WTC11 (cell line): Measurements from ENCODE around the gene TMEM38A.

ENCODE experiments used
- FOXP1 ChIP-seq: sonication (generic); formaldehyde crosslinking; IDR thresholded peaks from 2 replicates; pipeline ENCODE4 v1.8.0; 2022; ENCODE audit warnings: missing genetic modification reagents, mild to moderate bottlenecking, moderate library complexity, borderline replicate concordance
- JUN ChIP-seq: sonication (generic); formaldehyde crosslinking; IDR thresholded peaks from 2 replicates; pipeline ENCODE4 v1.8.0; 2023; ENCODE audit warnings: mild to moderate bottlenecking, missing genetic modification reagents
- NR1H2 ChIP-seq: sonication (generic); formaldehyde crosslinking; IDR thresholded peaks from 2 replicates; pipeline ENCODE4 v1.9.0; 2021; ENCODE audit warnings: mild to moderate bottlenecking, moderate library complexity, missing genetic modification reagents
- TEAD4 ChIP-seq: sonication (generic); formaldehyde crosslinking; IDR thresholded peaks from 2 replicates; pipeline ENCODE4 v1.8.0; 2022; ENCODE audit warnings: mild to moderate bottlenecking, missing genetic modification reagents
- TF ChIP-seq, protein P1 (sequence below): fragments of 200-600 bp; IDR thresholded peaks from 2 replicates; pipeline ENCODE4 v1.8.0; 2022; ENCODE audit warnings: antibody characterized with exemption
- TF ChIP-seq, protein P2 (sequence below): sonication (generic); formaldehyde crosslinking; IDR thresholded peaks from 2 replicates; pipeline ENCODE4 v1.8.0; 2023; ENCODE audit warnings: missing genetic modification reagents
- TF ChIP-seq, protein P3 (sequence below): sonication (generic); formaldehyde crosslinking; IDR thresholded peaks from 2 replicates; pipeline ENCODE4 v1.8.1; 2022; ENCODE audit warnings: mild to moderate bottlenecking, missing genetic modification reagents, moderate library complexity, borderline replicate concordance
- TF ChIP-seq, protein P4 (sequence below): sonication (generic); formaldehyde crosslinking; IDR thresholded peaks from 2 replicates; pipeline ENCODE4 v1.8.1; 2023; ENCODE audit warnings: mild to moderate bottlenecking, missing genetic modification reagents

DNA sequence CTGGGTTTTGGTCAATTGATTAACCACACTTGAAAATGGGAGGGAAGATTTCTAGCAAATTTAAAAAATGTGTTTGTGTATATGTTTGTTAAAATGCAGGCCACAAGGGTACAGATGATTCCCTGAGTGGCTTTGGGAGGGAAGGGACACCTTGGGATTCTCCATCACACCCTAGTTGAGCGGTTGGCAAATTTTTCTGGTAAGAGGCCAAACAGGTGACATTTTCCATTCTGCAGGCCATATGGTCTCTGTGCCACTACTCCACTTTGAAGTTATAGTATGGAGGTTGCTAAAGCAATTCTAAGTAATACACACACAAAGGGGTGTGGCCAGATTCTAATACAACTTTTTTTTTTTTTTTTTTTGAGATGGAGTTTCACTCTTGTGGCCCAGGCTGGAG is 20.0 kb upstream of the TMEM38A start:
- TF ChIP-seq FOXP1 (CRISPR knock-in tag) (no peak), JUN (CRISPR knock-in tag) (no peak), TEAD4 (CRISPR knock-in tag) (no peak), NR1H2 (CRISPR knock-in tag) (no peak)
- TF ChIP-seq, protein P1, sequence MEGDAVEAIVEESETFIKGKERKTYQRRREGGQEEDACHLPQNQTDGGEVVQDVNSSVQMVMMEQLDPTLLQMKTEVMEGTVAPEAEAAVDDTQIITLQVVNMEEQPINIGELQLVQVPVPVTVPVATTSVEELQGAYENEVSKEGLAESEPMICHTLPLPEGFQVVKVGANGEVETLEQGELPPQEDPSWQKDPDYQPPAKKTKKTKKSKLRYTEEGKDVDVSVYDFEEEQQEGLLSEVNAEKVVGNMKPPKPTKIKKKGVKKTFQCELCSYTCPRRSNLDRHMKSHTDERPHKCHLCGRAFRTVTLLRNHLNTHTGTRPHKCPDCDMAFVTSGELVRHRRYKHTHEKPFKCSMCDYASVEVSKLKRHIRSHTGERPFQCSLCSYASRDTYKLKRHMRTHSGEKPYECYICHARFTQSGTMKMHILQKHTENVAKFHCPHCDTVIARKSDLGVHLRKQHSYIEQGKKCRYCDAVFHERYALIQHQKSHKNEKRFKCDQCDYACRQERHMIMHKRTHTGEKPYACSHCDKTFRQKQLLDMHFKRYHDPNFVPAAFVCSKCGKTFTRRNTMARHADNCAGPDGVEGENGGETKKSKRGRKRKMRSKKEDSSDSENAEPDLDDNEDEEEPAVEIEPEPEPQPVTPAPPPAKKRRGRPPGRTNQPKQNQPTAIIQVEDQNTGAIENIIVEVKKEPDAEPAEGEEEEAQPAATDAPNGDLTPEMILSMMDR, result no peak
- TF ChIP-seq, protein P2, sequence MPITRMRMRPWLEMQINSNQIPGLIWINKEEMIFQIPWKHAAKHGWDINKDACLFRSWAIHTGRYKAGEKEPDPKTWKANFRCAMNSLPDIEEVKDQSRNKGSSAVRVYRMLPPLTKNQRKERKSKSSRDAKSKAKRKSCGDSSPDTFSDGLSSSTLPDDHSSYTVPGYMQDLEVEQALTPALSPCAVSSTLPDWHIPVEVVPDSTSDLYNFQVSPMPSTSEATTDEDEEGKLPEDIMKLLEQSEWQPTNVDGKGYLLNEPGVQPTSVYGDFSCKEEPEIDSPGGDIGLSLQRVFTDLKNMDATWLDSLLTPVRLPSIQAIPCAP (CRISPR knock-in tag), result no peak
- TF ChIP-seq, protein P3, sequence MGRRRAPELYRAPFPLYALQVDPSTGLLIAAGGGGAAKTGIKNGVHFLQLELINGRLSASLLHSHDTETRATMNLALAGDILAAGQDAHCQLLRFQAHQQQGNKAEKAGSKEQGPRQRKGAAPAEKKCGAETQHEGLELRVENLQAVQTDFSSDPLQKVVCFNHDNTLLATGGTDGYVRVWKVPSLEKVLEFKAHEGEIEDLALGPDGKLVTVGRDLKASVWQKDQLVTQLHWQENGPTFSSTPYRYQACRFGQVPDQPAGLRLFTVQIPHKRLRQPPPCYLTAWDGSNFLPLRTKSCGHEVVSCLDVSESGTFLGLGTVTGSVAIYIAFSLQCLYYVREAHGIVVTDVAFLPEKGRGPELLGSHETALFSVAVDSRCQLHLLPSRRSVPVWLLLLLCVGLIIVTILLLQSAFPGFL (CRISPR knock-in tag), result no peak
- TF ChIP-seq, protein P4, sequence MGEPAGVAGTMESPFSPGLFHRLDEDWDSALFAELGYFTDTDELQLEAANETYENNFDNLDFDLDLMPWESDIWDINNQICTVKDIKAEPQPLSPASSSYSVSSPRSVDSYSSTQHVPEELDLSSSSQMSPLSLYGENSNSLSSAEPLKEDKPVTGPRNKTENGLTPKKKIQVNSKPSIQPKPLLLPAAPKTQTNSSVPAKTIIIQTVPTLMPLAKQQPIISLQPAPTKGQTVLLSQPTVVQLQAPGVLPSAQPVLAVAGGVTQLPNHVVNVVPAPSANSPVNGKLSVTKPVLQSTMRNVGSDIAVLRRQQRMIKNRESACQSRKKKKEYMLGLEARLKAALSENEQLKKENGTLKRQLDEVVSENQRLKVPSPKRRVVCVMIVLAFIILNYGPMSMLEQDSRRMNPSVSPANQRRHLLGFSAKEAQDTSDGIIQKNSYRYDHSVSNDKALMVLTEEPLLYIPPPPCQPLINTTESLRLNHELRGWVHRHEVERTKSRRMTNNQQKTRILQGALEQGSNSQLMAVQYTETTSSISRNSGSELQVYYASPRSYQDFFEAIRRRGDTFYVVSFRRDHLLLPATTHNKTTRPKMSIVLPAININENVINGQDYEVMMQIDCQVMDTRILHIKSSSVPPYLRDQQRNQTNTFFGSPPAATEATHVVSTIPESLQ, result no peak
